IPS-15b (cell line): ENCODE data around the gene MAST3.

ENCODE experiments used
- H3K27me3 ChIP-seq: one replicate; pipeline ENCODE4 v1.6.1; 2013; ENCODE audit warnings: low read length; ENCODE audit not compliant: control insufficient read depth, insufficient read depth
- H3K36me3 ChIP-seq: one replicate; pipeline ENCODE4 v1.6.1; 2013; ENCODE audit warnings: low read length; ENCODE audit not compliant: control insufficient read depth, insufficient read depth
- H3K4me1 ChIP-seq: one replicate; pipeline ENCODE4 v1.6.1; 2013; ENCODE audit warnings: mild to moderate bottlenecking, low read length; ENCODE audit not compliant: control insufficient read depth, insufficient read depth
- H3K4me3 ChIP-seq: one replicate; pipeline ENCODE4 v1.5.1; 2013; ENCODE audit warnings: low read depth, low read length
- H3K9ac ChIP-seq: one replicate; pipeline ENCODE4 v1.6.1; 2013; ENCODE audit warnings: low read depth, mild to moderate bottlenecking, low read length
- H3K9me3 ChIP-seq: one replicate; pipeline ENCODE4 v1.6.1; 2013; ENCODE audit warnings: mild to moderate bottlenecking, low read length; ENCODE audit not compliant: control insufficient read depth, insufficient read depth

MAST3 gene

GRCh38 chr19:18145391-18145999 lies 47.9 kb downstream of the MAST3 start:
- Histone ChIP-seq H3K9me3 (no peaks in the 10 kb centered on the region), H3K4me3 (no peak overlapping the region), H3K4me1 (no peaks in the 10 kb centered on the region), H3K9ac (no peak overlapping the region), H3K27me3 (no peaks in the 10 kb centered on the region), H3K36me3 (peaks cover 36% of the 10 kb centered on the region)

DNA sequence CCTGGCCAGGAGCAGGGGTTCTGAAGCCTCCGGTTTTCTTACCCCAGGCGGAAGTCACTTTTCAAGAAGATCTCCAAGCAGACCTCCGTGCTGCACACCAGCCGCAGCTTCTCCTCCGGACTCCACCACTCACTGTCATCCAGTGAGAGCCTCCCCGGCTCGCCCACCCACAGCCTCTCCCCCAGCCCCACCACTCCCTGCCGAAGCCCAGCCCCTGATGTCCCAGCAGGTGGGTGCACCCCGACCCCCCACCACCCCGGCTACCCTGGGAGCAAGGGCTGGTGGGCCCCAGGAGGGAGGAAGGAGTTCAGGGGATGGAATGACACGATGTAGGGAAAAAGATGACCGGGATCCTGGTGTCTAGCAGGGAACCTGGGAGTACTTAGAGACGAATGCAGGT lies 49.8 kb downstream of the MAST3 start:
- Histone ChIP-seq H3K36me3 (peaks cover 27% of the 10 kb centered on the region), H3K4me1 (peaks cover 3% of the 10 kb centered on the region), H3K9ac (no peak overlapping the region)

DNA sequence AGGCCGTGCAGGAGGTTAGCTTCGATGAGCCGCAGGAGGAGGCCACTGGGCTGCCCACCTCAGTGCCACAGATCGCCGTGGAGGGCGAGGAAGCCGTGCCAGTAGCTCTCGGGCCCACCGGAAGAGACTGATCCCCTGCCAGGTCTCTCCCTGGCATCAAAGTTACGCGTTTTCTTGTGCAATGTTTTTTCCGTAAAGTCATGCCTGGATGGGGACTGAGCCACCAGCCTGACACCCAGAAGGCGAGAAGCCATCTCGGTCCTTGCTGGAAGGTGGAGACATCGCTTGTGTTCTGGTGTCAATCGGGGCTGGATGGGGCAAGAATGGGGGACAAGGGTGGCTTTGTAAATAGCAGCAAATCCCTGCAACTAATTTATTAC lies 52.0 kb downstream of the MAST3 start:
- Histone ChIP-seq H3K4me3 (no peak overlapping the region), H3K9ac (no peak overlapping the region), H3K36me3 (peaks cover 14% of the 10 kb centered on the region), H3K27me3 (no peaks in the 10 kb centered on the region), H3K9me3 (no peaks in the 10 kb centered on the region), H3K4me1 (peaks cover 5% of the 10 kb centered on the region)

More for the DNA sequence above, 49.8 kb downstream of the MAST3 start:
- no peaks in the 10 kb centered on the region for H3K27me3 ChIP-seq
- H3K4me3 ChIP-seq: no peak overlapping the region
- no peaks in the 10 kb centered on the region for H3K9me3 ChIP-seq

DNA sequence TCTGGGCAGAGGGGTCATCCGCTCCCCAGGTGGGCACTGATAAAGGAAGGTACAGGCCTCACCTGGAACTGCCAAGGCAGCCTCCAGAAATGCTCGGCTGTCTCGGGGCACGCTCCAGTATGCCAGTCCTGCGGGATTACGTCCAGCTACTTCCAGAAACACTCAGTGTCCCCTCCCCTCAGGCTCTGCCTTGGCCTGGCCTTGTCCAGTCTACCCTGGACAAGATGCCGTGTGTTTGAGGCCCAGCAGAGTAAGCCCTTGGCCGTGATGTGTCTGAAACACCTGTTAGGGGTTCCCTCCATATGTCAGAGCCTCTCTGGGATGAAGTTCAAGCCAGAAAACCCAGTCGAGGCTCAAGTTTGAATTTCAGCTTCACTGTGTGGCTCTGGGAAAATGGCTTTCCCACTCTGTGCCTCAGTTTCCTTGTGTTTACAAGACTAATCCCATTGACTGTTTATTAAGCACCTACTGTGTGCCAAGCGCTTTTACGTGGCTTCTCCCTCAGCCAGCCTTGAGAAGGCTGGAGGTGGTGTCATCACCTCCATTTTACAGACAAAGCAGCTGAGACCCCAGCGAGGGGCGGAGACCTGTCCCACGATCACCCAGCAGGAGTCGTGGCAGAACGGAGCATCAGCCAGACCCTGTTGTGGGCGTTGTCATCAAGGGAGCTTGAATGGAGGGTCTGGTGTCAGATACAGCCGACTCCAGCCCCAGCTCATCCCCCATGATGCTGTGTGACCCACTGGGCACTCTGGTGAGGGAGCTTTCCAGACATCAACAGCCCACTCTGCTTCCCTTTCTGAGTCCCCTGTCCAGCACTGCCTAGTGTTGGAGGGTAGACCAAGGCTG lies 53.4 kb downstream of the MAST3 start:
- Histone ChIP-seq H3K9me3 (no peaks in the 10 kb centered on the region), H3K27me3 (no peaks in the 10 kb centered on the region), H3K9ac (no peak overlapping the region), H3K36me3 (peaks cover under 1% of the 10 kb centered on the region), H3K4me1 (peaks cover 5% of the 10 kb centered on the region), H3K4me3 (no peak overlapping the region)

DNA sequence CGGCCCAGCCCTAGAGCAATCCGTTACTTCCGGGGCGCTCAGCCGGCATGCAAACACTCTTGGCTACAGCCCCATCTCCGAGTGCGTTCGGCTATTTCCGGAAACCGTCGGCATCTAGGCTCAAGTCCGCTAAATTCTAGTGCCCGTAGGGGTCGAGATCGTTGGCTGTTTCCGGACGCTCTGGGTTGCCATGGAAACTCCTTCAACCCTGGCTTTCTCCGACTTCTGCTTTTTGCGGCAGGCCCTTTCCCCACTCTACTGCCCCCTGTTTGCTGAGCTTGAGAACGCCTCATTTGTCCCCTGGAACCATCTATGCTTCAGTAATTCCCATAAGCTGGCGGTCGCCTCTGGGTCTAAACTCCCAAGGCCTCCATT lies 54.9 kb downstream of the MAST3 start:
- H3K4me3 ChIP-seq: peak overlapping the region; percentile 77
- H3K27me3 ChIP-seq: no peaks in the 10 kb centered on the region
- H3K36me3 ChIP-seq: peaks cover 7% of the 10 kb centered on the region
- peaks cover 5% of the 10 kb centered on the region for H3K4me1 ChIP-seq
- H3K9ac ChIP-seq: peak overlapping the region; percentile 95
- no peaks in the 10 kb centered on the region for H3K9me3 ChIP-seq

DNA sequence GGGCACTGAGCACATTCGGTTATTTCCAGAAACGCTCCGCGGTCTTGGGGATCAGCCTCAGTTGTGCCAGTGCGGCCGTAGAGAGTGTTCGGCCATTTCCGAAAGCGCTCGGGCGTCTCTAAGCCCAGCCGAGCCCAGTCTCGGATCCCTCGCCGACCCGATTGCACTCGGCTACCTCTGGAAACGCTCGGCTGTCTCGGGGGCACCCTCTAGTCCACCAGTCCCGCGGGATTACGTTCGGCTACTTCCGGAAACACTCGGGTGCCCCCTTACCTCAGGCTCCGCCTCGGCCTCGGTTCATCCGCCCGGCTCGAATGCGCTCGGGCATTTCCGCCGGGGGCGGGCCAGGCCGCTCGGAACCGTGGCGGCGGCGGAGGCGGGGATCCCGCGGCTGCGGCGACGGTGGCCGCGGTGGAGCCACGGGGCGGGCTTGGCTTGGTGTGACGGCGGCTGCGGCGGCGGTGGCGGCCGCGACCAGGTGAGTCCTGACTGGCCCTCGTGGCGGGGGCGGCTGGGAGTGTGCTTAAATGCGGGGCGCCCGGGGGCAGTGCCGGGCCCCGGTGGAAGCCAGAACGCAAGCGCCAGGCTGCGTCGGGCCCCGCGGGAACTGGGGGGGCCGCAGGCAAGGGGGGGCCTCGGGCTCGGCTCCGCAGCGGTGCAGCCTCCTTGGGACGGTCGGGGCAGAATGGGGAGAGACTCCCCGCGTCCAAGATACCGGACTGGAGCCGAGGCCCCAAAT lies 55.4 kb downstream of the MAST3 start, which contains the start of gene PIK3R2:
Gene PIK3R2 (plus strand): TSS at position 347 of the 739 bp plus-strand sequence. CDS start 2,717 bp downstream, outside the sequence.
- Histone ChIP-seq H3K9ac (peak within 1 kb of the TSS; percentile 95), H3K27me3 (no peaks in the 10 kb centered on the region), H3K9me3 (no peaks in the 10 kb centered on the region), H3K4me1 (peaks cover 5% of the 10 kb centered on the region), H3K36me3 (peaks cover 7% of the 10 kb centered on the region), H3K4me3 (peak within 1 kb of the TSS; percentile 77)

DNA sequence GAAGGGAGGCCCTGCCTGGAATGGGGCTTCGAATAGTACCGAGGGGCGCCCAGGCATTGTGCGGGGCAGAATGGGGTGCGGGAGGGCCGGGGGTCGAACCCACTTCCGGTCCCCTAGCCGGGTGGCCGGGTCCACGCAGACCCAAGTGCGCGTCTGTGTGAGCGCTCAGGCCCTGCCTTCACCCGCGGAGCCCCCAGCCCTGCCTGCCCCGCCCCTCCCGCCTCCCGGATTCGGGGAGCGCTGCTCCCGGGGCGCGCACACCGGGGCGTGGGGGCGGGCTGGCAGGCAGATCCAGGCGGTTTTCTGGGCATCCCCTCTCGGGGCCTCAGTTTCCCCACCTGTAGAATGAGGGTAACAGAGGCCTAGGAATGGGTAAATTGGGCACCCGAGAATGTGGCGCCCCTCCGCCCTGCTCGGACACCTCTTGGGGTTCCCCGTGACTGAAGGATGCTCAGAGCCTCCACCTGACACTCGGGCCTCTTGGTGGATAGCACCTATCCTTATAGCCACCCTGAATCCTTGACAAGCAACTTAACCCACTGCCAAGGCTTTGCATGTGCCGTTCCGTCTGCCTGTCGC lies 56.1 kb downstream of the MAST3 start:
- H3K27me3 ChIP-seq: no peaks in the 10 kb centered on the region
- peak overlapping the region; percentile 76 for H3K9ac ChIP-seq
- H3K4me1 ChIP-seq: peaks cover 5% of the 10 kb centered on the region
- no peaks in the 10 kb centered on the region for H3K9me3 ChIP-seq
- H3K4me3 ChIP-seq: peak overlapping the region; percentile 68
- H3K36me3 ChIP-seq: peaks cover 7% of the 10 kb centered on the region

DNA sequence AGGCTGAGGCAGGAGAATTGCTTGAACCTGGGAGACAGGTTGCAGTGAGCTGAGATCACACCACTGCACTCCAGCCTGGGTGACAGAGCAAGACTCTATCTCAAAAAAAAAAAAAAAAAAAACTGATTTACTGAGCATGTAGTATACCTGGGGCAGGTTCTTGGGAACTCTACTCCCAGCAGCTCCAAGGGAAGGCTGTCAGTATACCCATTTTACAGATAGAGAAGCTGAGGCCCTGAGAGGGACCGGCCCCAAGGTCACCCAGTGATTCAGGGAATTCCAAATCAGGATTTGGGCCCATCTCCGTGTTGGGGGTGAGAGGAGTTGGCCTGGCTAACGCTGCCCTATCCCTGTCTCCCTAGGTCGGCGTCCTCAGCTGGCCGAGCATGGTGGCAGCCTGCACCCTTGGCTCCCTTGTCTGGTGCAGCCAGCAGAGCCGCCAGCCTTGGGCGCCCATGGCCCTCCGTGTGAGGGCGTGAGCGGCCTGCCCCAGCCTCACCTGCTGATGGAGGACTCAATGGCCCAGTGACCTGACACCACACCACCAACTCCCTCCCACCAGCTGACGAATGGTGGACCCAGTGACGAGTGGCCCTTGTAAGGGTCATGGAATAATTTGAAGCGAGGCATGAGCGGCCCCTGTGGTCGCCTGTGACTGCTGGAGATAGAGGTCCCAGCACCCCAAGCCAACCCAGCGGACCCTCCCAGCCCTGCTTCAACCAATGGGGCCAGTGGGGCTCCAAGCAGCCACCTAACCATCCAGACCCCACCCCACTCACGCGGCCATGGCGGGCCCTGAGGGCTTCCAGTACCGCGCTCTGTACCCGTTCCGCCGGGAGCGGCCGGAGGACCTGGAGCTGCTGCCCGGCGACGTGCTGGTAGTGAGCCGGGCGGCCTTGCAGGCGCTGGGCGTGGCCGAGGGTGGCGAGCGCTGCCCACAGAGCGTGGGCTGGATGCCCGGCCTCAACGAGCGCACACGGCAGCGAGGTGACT lies 57.8 kb downstream of the MAST3 start:
- Histone ChIP-seq H3K4me1 (peaks cover 5% of the 10 kb centered on the region), H3K4me3 (no peak overlapping the region), H3K27me3 (no peaks in the 10 kb centered on the region), H3K9me3 (no peaks in the 10 kb centered on the region), H3K9ac (no peak overlapping the region), H3K36me3 (peaks cover 7% of the 10 kb centered on the region)

GRCh38 chr19:18156268-18156667 lies 58.7 kb downstream of the MAST3 start:
- H3K9ac ChIP-seq: no peak overlapping the region
- peaks cover 7% of the 10 kb centered on the region for H3K36me3 ChIP-seq
- no peaks in the 10 kb centered on the region for H3K9me3 ChIP-seq
- H3K4me3 ChIP-seq: no peak overlapping the region
- H3K27me3 ChIP-seq: no peaks in the 10 kb centered on the region
- H3K4me1 ChIP-seq: peaks cover 5% of the 10 kb centered on the region

DNA sequence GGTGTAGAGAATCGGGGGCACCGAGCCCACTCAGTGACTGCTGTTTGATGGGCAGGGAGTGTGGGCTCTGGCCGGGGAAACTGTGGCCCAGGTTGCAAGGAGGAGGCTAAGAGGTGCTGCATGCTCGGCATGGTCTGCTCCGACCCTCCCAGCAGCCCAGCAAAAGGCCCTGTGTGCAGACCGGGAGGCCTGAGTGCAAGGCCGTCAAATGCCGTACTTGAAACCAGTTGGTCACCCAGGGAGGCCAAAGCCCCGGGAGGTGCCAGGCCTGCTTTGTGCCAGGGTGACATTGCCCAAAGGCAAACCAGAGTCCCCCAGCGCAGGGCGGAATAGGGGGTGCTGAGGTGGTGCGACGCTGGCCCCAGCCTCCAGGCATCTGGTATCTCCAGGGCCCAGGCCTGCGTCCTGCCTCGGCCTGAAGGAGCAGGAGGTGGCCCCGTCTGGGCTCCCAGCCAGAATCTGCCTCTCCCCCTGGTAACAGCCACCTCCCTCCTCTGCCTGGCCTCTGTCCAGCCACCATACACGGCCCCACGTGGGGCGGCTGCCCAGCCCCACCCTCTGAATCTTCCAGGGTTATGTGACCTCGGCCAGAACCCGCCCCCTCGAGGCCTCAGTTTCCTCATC lies 59.4 kb downstream of the MAST3 start:
- no peak overlapping the region for H3K9ac ChIP-seq

More for the DNA sequence above, 59.4 kb downstream of the MAST3 start:
- H3K4me3 ChIP-seq: no peak overlapping the region
- no peaks in the 10 kb centered on the region for H3K27me3 ChIP-seq
- peaks cover 4% of the 10 kb centered on the region for H3K4me1 ChIP-seq
- H3K36me3 ChIP-seq: peaks cover 13% of the 10 kb centered on the region
- H3K9me3 ChIP-seq: no peaks in the 10 kb centered on the region
